HepG2 (cell line): ENCODE data around the gene SMG5. TPM values are rescaled to one million over a fixed set of nuclear protein-coding genes. Genes with fewer than 3 reads are reported as not detected.
A peak's percentile ranks its signal among the peaks of the same experiment; 100 is the strongest.

Source experiments
- CBX5 ChIP-seq: sonication (generic); formaldehyde crosslinking; IDR thresholded peaks from 2 replicates; pipeline ENCODE4 v1.4.0; 2020; ENCODE audit warnings: missing genetic modification reagents, borderline replicate concordance
- CC2D1A ChIP-seq: sonication (generic); formaldehyde crosslinking; IDR thresholded peaks from 2 replicates; pipeline ENCODE4 v1.8.1; 2023; ENCODE audit warnings: mild to moderate bottlenecking, missing genetic modification reagents
- HOXA7 ChIP-seq: sonication (generic); formaldehyde crosslinking; IDR thresholded peaks from 2 replicates; pipeline ENCODE4 v1.8.1; 2022; ENCODE audit warnings: mild to moderate bottlenecking, missing genetic modification reagents, moderate library complexity
- NFIC ChIP-seq: IDR thresholded peaks from 2 replicates; pipeline ENCODE4 v1.6.1; 2012; ENCODE audit warnings: mild to moderate bottlenecking, low read length, inconsistent platforms
- PAF1 ChIP-seq: IDR thresholded peaks from 2 replicates; pipeline ENCODE4 v1.6.1; 2016; ENCODE audit warnings: missing genetic modification reagents, missing compliant biosample characterization
- POLR2A ChIP-seq, 2 experiments: IDR thresholded peaks; 2 replicates each; pipeline ENCODE4 v1.6.1; 2011; ENCODE audit warnings: low read depth in 2 of 2, low read length in 2 of 2, mild to moderate bottlenecking in 1 of 2, moderate library complexity in 1 of 2; ENCODE audit not compliant: insufficient read depth in 1 of 2
- PPARG ChIP-seq: conservative IDR thresholded peaks from 2 replicates; pipeline ENCODE4 v1.6.1; 2016; ENCODE audit warnings: missing biosample characterization, missing genetic modification reagents
- SMARCC2 ChIP-seq: fragments of 450-650 bp; IDR thresholded peaks from 2 replicates; pipeline ENCODE4 v1.6.1; 2017; ENCODE audit warnings: antibody characterized with exemption, mild to moderate bottlenecking
- SNRNP70 ChIP-seq: fragments of 200-400 bp; formaldehyde crosslinking; IDR thresholded peaks from 2 replicates; pipeline ENCODE4 v1.6.1; 2017; ENCODE audit warnings: mild to moderate bottlenecking, low read depth, low read length, moderate library complexity
- SRF ChIP-seq: IDR thresholded peaks from 2 replicates; pipeline ENCODE4 v1.6.1; 2011; ENCODE audit warnings: mild to moderate bottlenecking, low read depth, low read length, moderate library complexity
- SRSF4 ChIP-seq: fragments of 200-400 bp; formaldehyde crosslinking; IDR thresholded peaks from one replicate; pipeline ENCODE4 v1.6.1; 2018; ENCODE audit warnings: mild to moderate bottlenecking, low read depth, low read length, moderate library complexity; ENCODE audit not compliant: poor library complexity, severe bottlenecking
- SSRP1 ChIP-seq: IDR thresholded peaks from 2 replicates; pipeline ENCODE4 v1.6.1; 2016; ENCODE audit warnings: control low read depth
- THAP11 ChIP-seq: IDR thresholded peaks from 2 replicates; pipeline ENCODE4 v1.6.1; 2016; ENCODE audit warnings: missing biosample characterization, missing genetic modification reagents
- U2AF2 ChIP-seq: fragments of 200-400 bp; formaldehyde crosslinking; IDR thresholded peaks from 2 replicates; pipeline ENCODE4 v1.6.1; 2017; ENCODE audit warnings: low read depth, mild to moderate bottlenecking, low read length
- ZFX ChIP-seq: sonication (generic); formaldehyde crosslinking; IDR thresholded peaks from 2 replicates; pipeline ENCODE4 v1.4.0; 2020; ENCODE audit warnings: mild to moderate bottlenecking, low read depth, missing genetic modification reagents, moderate library complexity
- ZNF44 ChIP-seq: sonication (generic); formaldehyde crosslinking; IDR thresholded peaks from 2 replicates; pipeline ENCODE4 v1.5.1; 2020; ENCODE audit warnings: mild to moderate bottlenecking, missing genetic modification reagents
- ZNF501 ChIP-seq: sonication (generic); formaldehyde crosslinking; IDR thresholded peaks from 2 replicates; pipeline ENCODE4 v1.5.1; 2020; ENCODE audit warnings: mild to moderate bottlenecking, moderate library complexity, missing genetic modification reagents
- ZNF616 ChIP-seq: sonication (generic); formaldehyde crosslinking; IDR thresholded peaks from 2 replicates; pipeline ENCODE4 v1.5.0; 2020; ENCODE audit warnings: low read depth, mild to moderate bottlenecking, missing genetic modification reagents
- ZNF674 ChIP-seq: sonication (generic); formaldehyde crosslinking; IDR thresholded peaks from 2 replicates; pipeline ENCODE4 v1.5.0; 2020; ENCODE audit warnings: low read depth, mild to moderate bottlenecking, missing genetic modification reagents
- polyA plus RNA-seq, 8 experiments: library from polyadenylated mRNA; depleted of rRNA in 3 of 8; stranded (reverse) in 7 of 8; unstranded in 1 of 8; fragments of >200 nt; fragmentation: Illumina TruSeq in 4 of 8; extraction: Trizol in 4 of 8; gene quantifications; 2 replicates each; pipeline versions ENCODE4 v1.2.1 to v1.2.3, GENCODE V29; 2011 to 2016; ENCODE audit warnings: low read depth in 4 of 8, missing spikeins in 1 of 8, mixed read lengths in 1 of 8; ENCODE audit not compliant: insufficient read depth in 1 of 8
- total RNA-seq, 5 experiments: library from RNA; depleted of rRNA; stranded (reverse); fragments of >200 nt; fragmentation: Illumina TruSeq; extraction: Trizol; gene quantifications; 2 replicates each; pipeline ENCODE4 v1.2.3, GENCODE V29; 2016; ENCODE audit warnings: low read depth in 1 of 5
- TF ChIP-seq, protein P1 (sequence below): sonication (generic); formaldehyde crosslinking; IDR thresholded peaks from 2 replicates; pipeline ENCODE4 v1.5.1; 2020; ENCODE audit warnings: missing genetic modification reagents, mild to moderate bottlenecking, borderline replicate concordance
- TF ChIP-seq, protein P2 (sequence below): IDR thresholded peaks from 2 replicates; pipeline ENCODE4 v1.6.1; 2016; ENCODE audit warnings: low read depth
- TF ChIP-seq, protein P3 (sequence below): IDR thresholded peaks from 2 replicates; pipeline ENCODE4 v1.6.1; 2016; ENCODE audit warnings: missing biosample characterization, missing genetic modification reagents, low read depth
- TF ChIP-seq, protein P4 (sequence below): sonication (generic); formaldehyde crosslinking; IDR thresholded peaks from 2 replicates; pipeline ENCODE4 v1.5.1; 2020; ENCODE audit warnings: mild to moderate bottlenecking, missing genetic modification reagents, borderline replicate concordance

SMG5 gene
- total and polyA plus RNA-seq, 2 of the 13 experiments (the other 11 are each of a cell fraction or from before 2014, with no cell fraction given): 50.5 to 84.0 TPM

DNA sequence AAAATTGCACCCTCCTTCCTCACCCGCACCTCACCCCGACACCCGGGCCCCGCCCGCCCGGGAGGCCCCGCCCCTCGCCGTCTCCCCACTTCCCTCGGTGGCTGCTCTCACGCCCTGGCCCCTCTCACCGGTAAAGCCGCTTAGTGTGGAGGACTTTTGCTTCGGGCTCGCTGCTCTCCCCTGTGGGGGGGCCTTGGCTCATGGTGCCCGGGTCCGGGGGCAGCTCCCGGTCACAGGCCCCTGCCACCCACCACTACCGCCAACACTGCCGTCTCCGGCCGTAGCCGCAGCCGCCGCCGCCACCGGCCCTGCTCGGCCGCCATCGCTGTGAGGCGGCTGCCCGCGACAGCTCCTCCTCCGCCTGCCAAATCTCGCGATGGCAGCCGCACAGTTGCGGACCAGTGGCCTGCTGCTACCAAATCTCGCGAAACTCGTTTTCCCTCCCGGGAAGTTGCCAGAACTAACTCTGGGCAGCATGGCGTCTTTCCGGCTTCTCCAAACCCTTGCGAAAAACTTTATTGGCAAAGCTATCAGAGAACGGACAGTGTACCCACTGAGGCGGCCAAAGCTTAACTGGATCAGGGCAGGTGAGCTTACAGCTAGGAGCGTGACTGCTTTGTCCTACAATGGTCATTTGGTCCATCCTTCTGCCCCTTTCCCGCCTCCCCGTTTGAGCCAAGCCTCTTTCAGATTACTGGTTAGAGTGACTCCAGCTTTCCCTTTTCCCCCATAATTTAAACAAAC is at the start of gene SMG5 (continued):
- TF ChIP-seq ZNF44 (CRISPR knock-in tag) (peak; percentile 91), SRF (peak; percentile 52; the same call in 1 of the 2 replicates), HOXA7 (CRISPR knock-in tag) (no peak), ZNF616 (0 out of 2 replicates have a peak, but pooled peaks have one; percentile 47), CC2D1A (CRISPR knock-in tag) (no peak; the same call in 1 of the 2 replicates), SNRNP70 (no peak), SRSF4 (no peak), THAP11 (CRISPR knock-in tag) (peak; percentile 95), SMARCC2 (no peak), SSRP1 (CRISPR knock-in tag) (0 out of 2 replicates have a peak, but pooled peaks have one; percentile 75), ZNF501 (CRISPR knock-in tag) (peak; percentile 98), ZFX (peak; percentile 79), CBX5 (CRISPR knock-in tag) (0 out of 2 replicates have a peak, but pooled peaks have one; percentile 83), NFIC (peak; percentile 83), PPARG (CRISPR knock-in tag) (peak; percentile 74), PAF1 (CRISPR knock-in tag) (no peak), POLR2A (IDR thresholded peaks at IDR 0.05; ENCODE audit: insufficient read depth in 1 of 2, low read depth in 2 of 2, low read length in 2 of 2) (peak; percentile 90 to 91), ZNF674 (CRISPR knock-in tag) (no peak), U2AF2 (no peak)
- TF ChIP-seq, protein P1, sequence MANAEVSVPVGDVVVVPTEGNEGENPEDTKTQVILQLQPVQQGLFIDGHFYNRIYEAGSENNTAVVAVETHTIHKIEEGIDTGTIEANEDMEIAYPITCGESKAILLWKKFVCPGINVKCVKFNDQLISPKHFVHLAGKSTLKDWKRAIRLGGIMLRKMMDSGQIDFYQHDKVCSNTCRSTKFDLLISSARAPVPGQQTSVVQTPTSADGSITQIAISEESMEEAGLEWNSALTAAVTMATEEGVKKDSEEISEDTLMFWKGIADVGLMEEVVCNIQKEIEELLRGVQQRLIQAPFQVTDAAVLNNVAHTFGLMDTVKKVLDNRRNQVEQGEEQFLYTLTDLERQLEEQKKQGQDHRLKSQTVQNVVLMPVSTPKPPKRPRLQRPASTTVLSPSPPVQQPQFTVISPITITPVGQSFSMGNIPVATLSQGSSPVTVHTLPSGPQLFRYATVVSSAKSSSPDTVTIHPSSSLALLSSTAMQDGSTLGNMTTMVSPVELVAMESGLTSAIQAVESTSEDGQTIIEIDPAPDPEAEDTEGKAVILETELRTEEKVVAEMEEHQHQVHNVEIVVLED (CRISPR knock-in tag): peak; percentile 75
- TF ChIP-seq, protein P2, sequence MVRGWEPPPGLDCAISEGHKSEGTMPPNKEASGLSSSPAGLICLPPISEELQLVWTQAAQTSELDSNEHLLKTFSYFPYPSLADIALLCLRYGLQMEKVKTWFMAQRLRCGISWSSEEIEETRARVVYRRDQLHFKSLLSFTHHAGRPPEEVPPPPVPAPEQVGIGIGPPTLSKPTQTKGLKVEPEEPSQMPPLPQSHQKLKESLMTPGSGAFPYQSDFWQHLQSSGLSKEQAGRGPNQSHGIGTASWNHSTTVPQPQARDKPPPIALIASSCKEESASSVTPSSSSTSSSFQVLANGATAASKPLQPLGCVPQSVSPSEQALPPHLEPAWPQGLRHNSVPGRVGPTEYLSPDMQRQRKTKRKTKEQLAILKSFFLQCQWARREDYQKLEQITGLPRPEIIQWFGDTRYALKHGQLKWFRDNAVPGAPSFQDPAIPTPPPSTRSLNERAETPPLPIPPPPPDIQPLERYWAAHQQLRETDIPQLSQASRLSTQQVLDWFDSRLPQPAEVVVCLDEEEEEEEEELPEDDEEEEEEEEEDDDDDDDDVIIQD (CRISPR knock-in tag): peak; percentile 79; the same call in 1 of the 2 replicates
- TF ChIP-seq, protein P3, sequence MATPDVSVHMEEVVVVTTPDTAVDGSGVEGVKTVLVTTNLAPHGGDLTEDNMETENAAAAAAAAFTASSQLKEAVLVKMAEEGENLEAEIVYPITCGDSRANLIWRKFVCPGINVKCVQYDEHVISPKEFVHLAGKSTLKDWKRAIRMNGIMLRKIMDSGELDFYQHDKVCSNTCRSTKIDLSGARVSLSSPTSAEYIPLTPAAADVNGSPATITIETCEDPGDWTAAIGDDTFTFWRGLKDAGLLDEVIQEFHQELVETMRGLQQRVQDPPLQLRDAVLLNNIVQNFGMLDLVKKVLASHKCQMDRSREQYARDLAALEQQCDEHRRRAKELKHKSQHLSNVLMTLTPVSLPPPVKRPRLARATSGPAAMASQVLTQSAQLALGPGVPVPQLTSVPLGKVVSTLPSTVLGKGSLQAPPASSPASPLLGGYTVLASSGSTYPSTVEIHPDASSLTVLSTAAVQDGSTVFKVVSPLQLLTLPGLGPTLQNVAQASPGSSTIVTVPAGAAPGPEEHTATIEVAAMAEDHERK (CRISPR knock-in tag): peak; percentile 48; the same call in 1 of the 2 replicates
- TF ChIP-seq, protein P4, sequence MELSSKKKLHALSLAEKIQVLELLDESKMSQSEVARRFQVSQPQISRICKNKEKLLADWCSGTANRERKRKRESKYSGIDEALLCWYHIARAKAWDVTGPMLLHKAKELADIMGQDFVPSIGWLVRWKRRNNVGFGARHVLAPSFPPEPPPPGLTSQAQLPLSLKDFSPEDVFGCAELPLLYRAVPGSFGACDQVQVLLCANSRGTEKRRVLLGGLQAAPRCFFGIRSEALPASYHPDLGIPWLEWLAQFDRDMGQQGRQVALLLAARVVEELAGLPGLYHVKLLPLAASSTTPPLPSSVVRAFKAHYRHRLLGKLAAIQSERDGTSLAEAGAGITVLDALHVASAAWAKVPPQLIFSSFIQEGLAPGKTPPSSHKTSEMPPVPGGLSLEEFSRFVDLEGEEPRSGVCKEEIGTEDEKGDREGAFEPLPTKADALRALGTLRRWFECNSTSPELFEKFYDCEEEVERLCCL (CRISPR knock-in tag): peak; percentile 83; the same call in 1 of the 2 replicates
